ENCODE measurements around the gene BMPR1B.

The BMPR1B gene

DNA sequence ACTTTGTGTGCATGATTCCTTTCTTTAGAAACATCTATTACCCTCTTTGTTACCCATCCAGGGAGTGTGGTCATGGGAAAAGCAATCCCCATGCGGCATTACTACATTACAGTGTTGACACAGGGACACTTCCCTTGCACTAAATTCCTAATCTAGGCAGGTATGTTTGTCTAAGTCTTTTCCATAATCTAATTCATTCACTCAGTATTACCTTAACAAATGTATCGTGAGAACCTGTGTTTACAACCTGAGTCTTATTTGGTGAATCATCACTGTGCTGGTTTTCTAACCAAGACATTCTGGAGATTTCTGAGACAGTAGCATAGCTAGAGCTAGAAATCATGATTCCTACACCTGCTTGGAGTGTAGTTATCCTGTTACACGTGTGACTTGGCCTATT lies 326.8 kb downstream of the BMPR1B start:
- DNase-seq (ENCODE audit: low read depth in 2 of 3, low spot score in 2 of 3) = no peak

DNA sequence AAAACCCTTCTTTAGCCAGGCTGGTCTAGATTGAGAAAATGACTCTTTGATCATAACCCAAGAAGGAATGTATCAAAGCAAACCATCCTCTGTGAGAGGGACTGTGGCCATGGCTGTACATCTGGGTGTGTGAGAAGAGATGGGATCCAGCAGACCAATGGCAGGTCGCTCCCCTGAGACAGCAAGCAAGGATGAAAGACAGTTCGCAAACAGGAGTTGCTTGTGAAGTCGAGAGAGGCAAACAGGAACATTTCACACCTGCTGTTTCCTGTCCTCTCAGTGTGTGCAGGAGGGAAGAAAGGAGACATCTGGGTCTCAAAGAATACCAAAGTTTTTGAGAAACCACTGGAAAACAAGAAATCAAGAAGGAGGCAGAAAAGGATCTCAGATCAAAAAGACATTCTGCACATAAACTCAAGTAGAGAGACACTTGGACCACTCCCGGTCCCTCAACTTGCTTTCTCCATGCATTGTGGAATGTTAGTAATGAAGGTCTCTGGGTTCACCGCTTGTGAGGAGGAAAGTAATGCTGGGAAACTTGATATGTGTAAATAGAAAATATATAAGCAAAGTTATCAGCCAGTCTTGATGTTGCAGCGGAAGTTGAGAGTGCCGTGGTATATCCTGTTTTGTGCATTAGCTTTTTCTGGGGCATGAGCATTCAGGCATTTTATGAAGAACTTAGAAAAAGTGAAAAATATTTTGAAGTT lies 327.5 kb downstream of the BMPR1B start:
- DNase-seq (ENCODE audit: low read depth in 2 of 3, low spot score in 2 of 3) = no peak

DNA sequence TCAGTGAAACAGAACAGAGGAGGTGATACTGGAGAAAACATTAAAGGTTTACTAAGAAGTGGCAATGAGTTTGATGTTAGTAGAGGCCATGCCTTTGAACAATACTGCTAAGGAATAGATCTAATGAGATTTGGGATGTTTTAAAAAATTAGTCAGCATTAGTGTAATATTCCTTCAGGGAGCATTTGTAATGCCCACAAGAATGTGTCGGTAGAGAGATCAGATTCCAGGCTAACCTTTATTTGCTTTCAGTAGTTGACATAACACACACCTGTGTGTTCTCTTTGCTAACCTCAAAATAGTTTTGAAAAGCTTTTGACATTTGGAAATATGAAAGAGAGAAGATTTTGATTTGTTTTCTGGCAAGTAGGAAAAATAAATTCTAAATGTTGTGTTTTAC lies 328.8 kb downstream of the BMPR1B start:
- DNase-seq (ENCODE audit: low read depth in 2 of 3, low spot score in 2 of 3) = no peak

DNA sequence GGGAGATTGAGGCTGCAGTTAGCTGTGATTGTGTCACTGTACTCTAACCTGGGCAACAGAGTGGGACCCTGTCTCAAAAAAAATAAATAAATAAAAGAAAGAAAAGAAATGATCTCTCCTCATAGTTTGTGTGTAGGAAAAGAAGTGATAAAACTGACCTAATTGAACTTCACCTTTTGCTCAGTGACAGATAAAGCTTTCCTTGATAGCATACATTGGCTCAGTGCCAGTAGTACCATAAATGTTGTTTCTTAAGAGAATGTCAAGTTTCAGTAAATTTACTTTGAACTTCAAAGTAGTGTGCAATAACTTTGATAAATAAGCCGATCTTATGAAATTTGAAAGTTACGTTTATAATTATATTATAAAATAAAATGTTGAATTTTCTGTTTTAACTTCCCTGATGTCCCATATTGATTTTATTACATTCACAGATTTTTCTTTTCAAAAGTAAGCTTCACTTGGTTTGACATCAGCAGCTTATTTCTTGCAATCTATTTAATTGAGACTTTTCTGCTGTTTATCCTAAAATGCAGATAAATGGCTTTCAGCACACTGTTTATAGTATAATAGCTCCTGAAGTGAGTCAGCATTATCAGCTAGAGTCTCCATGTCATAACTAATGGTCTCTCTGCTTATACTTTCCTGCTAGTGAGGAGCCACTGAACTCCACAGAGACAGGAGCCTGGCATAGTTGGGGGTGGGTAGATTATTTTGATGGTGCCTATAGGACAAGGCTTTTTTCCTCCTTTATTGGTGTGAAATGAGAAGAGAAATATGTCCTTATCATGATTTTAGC lies 330.1 kb downstream of the BMPR1B start:
- no peak for DNase-seq (ENCODE audit: low read depth in 2 of 3, low spot score in 2 of 3)

DNA sequence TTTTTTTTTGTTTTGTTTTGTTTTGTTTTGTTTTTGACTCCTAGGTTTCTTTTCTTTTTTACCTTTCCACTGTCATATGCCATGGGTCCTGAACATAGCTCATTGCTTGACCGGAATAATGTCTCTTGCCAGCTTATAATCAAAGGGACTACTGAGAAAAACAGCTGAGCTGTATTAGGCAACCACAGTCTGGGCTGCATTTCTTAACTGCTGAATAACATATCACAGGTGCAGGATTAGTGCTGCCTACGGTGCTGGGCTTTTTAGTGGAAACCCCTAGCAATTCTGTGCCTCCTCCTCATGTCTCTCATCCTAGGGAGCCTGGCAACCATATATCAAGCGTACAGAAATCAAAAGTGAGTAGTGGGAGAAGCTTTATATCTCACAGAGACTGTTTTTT lies 333.5 kb downstream of the BMPR1B start:
- DNase-seq (ENCODE audit: low read depth in 2 of 3, low spot score in 2 of 3) = no peak

DNA sequence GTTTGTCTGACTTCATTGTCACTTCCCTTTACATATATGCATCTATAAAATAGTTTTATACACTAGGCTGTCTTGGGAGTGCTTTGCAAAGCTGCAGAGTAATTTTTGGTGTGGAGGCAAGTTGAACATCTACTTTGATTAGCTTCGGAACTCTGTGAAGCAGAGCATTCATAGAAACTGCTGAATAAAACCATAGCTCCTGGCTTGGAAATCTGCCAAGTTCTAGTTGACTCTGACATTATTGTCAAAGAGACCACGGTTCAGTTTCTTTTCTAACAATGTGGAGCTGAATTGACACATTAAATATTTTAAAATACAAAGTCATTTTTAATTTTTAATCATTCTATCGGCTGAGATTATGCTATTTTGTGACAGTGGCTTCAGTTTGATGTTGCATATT lies 335.0 kb downstream of the BMPR1B start:
- DNase-seq (ENCODE audit: low read depth in 2 of 3, low spot score in 2 of 3) = no peak

DNA sequence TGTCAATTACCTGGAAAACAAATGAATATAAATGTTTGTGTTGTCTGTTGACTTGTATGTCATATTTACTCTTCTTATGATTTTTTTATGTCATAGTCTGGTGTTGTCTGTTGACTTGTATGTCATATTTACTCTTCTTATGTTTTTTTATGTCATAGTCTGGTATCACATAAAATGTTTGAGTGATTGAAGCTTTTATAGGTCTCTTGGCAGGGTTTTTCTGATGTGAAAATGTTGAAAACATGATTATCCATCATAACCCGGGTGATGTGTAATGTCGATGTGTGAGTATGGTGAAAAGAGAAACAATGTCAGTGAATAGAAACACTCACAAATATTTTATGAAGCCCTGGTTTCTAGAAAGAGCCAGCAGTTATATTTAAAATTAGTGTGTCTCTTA lies 335.7 kb downstream of the BMPR1B start:
- no peak for DNase-seq (ENCODE audit: low read depth in 2 of 3, low spot score in 2 of 3)

DNA sequence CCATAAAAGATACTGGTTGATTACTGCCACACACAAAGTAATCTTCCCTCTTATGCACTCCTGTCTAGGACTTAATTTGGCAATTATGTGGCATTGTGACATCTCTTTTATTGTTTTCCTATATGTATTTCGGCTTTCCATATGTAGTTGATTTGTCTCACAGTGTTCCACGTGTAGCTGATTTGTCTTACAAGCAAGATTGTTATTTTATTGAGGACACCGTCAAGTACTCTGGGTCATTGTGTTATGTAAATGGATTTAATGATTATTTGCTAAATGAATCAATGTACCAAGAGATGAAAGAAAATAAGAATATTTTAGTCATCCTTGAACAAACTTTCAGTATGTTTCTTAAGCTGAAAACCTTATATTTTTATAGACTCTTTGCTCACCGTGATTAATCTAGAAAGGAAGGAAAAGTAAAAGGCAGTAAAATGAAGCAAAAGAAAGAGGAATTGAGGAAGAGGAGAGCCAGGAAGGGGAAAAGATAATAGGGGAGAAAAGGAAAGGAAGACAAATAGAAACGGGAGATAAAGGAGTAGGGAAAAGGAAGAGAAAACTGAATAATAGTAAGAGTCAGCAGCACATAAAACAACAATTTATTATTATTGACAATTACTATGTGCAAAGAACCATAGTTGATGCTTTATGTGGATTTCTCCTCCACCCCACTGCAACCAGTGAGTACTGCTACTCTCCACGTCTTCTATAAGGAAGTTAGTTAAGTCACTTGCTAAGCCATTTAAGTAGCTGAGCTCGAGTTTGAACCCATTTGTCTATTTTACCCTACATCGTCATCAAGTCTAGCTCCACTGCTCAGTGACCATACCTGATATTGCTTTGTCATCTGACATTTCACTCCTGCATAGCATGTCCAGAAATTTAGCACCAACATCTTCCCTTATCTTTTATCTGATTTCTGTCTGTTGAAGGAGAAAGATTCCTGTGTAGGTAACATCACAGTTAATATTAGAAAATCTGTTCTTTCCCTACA lies 336.5 kb downstream of the BMPR1B start:
- no peak for DNase-seq (ENCODE audit: low read depth in 2 of 3, low spot score in 2 of 3)

DNA sequence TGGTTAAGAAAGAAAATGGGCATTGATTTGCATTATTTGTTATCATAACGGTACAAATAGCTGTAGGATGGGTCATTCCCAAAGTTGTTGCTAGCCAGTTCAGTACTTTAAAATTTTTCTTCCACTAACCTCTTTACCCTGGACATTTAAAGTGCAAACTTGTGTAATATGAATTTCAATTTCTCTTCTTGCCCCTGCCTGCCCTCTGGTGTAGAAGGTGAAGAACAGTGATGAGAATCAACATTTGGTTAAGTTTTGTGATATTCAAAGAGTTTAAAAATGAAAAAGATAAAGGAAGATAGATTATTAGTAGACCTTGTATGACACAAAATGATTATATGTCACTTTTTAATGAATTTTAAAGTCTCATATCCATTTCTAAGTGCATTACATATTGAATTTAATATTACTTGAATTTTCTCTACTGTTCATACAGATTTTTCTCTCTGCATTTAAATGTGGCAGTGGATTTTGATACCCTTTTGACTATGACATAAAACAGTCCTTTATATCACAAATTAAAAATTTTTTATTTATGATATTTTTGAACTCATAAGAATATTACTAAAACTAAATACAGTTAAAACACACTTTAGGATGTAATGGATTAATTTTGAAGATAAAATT lies 337.7 kb downstream of the BMPR1B start:
- DNase-seq (ENCODE audit: low read depth in 2 of 3, low spot score in 2 of 3) = no peak

DNA sequence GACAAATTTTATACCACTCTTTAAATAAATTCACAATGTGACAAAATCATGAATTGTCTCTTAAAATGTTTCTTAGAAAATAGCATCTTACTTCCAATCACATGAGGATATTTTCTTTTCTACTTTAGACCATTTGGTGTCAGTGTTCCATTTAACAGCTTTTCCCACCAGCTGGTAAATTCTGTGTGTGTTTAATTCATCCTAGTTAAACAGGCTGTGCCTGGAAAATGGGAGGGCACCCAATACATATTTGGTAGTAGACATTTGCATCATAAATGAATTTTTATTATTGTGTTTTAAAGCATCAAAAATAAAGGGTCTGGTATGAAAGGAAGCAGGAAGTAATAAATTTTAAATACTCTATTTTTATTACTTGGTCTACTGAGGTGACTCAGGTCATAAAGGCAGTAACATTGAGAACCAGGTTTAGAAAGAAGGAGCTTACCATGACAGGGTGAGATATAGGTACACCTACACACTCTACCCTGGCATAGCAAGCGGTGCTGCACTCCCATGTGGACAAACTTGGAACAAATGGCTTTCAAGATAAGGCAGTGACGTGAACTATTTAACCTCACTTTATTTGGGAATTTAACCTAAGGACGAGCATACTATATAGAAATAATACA lies 344.5 kb downstream of the BMPR1B start:
- DNase-seq (ENCODE audit: low read depth in 2 of 3, low spot score in 2 of 3) = no peak

DNA sequence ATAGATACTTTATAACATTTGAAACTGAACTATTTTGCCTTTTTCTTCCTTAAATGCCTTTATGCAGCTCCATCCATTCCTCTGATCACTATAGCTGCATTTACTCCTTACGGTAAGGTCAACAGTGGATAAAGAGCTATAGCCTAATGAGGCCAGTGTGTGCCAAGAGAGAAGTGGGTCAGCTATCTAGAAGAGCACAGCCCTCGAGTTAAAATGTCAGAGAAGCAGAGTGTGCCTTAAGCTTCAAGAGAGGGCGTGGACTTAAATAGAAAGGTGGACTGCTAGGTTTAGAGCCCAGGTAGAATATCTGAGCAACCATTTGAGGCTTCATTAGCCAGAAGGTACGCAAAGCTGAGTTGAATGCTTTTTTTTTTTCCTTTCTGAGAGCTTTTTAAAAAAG lies 347.4 kb downstream of the BMPR1B start:
- no peak for DNase-seq (ENCODE audit: low read depth in 2 of 3, low spot score in 2 of 3)

DNA sequence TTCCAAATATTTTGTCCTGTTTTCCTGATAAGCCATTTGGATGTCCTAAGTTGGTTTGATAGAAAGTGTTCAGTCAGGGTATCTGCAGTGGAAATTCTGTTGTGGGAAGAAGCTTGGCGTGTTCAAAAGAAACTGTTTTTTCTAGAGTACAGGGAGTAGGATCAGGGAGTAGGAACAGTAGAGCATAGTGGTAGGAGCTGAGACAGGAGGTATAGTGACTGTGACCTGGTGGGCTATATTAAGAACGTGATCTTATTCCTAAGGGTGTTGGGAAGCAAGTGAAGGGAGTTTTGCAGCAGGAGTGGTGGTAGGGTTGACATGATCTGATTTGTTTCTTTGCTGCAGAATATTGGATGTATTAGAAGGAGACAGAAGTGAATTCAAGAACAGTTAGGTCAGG lies 348.2 kb downstream of the BMPR1B start:
- no peak for DNase-seq (ENCODE audit: low read depth in 2 of 3, low spot score in 2 of 3)

DNA sequence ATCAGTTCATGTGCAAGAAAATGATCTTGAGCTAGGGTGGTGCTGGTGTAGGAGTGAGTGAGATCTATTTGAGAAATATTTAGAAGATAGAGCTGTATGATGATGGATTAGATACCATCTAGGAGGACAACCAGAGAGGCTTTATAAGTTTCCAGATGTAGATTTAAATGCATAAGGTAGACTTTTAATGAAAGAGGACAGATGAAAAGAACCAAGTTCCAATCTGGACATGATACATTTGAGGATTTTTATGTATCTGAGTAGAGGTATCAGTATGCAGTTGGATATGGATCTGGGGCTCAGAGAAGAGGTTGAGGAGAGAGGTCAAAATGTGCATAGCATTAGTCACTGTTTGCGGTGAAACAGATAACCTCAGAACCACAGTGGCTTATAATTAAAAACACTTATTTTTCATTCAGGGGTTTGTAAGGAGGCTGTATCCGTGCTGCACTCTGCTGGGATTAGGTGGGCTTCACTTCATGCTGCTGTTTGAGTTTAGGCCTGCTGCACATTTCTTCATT lies 348.7 kb downstream of the BMPR1B start:
- no peak for DNase-seq (ENCODE audit: low read depth in 2 of 3, low spot score in 2 of 3)

DNA sequence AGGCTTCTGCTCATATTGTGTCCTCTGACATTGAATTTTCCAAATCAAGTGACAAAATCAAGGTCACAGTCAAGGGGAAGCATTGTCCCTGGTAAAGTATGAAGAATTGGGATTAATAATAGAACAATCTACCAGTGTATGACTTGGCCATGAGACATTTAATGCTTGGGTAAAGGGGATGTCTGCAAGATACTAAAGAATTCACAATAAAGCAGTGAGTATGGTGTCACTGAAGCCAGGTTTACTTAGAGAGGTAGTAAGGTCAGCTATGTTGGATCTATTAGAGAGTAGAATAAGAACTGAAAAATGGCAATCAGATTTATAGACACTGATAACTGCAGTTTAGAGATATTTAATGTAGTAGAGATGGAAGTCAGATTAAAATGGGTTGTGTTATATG lies 349.2 kb downstream of the BMPR1B start:
- no peak for DNase-seq (ENCODE audit: low read depth in 2 of 3, low spot score in 2 of 3)

DNA sequence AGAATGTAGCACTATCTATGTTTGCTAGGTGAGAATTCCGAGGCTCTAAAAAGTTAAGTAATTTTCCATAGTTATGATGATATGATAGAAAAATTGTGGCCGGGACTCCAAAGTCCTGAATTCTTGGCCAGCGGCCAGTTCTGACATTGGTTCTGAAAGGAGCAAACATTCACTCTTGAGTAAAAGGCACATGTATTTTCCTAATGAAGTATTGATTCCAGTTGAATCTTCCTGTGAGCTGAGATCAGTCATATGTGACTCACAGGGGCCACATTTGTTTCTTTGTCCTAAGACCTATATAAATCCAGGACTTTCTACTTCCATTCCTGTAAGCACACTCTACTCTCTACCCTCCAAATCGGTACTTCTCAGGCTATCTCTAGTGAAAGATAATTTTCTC lies 349.9 kb downstream of the BMPR1B start:
- no peak for DNase-seq (ENCODE audit: low read depth in 2 of 3, low spot score in 2 of 3)

DNA sequence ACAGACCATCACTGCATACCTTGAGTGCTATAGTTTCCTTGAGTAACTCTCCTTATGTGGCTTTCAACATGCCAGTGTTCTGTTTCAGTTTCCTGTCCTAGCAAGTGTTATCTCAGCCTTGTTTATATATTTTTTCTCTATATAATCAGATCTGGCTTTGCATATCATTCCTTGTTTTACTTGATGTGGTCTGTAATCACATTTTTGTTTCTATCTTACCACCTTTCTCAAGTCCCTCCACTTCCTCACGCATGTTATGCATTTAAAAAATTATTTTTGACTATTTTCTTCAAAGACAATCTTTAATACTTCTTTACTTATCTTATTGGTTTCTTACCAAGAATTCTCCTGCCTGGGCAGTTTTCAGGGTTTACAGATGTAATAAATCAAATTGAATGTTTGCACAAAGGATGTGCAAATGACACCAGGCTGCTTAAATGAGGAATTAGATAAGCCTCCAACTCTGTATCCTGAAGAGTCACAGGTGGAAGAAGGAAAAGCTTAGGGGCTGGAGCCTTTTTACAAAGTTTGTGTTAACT lies 351.2 kb downstream of the BMPR1B start:
- DNase-seq (ENCODE audit: low read depth in 2 of 3, low spot score in 2 of 3) = no peak

DNA sequence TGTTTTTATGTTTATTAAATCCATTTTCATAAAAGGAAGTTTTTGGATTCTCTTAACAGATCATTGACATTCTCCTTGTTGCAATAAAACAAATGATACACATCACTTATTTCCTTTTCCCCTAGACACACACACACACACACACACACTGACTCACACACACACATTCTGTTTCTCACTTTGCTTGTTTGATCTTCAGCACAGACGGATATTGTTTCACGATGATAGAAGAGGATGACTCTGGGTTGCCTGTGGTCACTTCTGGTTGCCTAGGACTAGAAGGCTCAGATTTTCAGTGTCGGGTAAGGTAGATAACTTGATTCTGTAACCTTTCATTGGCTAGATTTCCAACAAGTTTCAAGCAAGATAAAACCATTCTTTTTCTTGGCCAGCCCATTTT lies 356.8 kb downstream of the BMPR1B start:
- DNase-seq (ENCODE audit: low read depth in 2 of 3, low spot score in 2 of 3) = no peak

DNA sequence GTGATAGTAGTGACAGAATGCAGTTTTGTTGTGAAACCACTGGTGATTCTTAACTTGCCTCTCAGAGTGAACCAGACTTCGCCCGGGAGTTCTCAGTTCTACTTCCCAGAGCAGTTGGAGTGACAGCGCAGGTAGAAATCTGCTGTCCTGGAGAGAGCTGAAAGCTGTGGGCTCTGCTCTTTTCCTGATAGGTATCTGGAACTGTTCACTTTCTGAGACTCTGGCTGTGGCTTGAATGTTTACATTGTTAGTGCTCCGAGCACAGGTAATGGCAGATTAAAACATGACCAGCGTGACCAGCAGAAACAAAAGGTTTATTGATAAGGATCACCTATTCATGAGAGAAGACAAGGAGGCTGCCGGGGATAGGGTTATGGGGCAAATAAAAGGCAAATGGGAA lies 360.7 kb downstream of the BMPR1B start:
- no peak for DNase-seq (ENCODE audit: low read depth in 2 of 3, low spot score in 2 of 3)

DNA sequence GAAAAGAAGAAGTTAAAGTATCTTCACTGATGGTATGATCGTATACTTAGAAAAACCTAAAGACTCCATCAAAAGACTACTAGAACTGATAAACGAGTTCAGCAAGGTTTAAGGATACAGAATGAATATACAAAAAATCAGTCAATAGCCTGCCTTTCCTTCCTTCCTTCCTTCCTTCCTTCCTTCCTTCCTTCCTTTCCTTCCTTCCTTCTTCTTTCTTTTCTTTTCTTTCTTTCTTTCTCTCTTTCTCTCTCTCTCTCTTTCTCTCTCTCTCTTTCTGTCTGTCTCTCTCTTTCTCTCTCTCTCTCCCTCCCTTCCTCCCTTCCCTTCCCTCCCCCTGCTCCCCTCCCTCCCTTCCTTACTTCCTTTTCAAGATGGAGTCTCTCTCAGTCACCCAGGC lies 362.7 kb downstream of the BMPR1B start:
- no peak for DNase-seq (ENCODE audit: low read depth in 2 of 3, low spot score in 2 of 3)

DNA sequence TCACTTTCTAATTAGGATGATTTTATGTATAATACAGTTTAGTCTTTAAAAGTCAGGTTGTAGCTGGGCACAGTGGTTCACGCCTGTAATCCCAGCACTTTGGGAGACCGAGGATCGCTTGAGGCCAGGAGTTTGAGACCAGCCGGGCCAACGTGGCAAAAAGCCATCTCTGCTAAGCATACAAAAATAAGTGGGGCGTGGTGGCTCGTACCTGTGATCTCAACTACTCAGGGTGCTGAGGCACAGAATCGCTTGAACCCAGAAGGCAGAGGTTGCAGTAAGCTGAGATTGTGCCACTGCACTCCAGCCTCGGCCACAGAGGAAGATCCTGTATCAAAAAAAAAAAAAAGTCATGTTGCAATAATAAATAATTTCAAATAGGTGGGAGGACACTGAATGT lies 364.2 kb downstream of the BMPR1B start:
- no peak for DNase-seq (ENCODE audit: low read depth in 2 of 3, low spot score in 2 of 3)
